Myocyte (in vitro differentiated cells): ENCODE data around the gene TSC1. TPM values are rescaled to one million over a fixed set of nuclear protein-coding genes. Genes with fewer than 3 reads are reported as not detected.
A peak's percentile ranks its signal among the peaks of the same experiment; 100 is the strongest.

Source experiments
- DNase-seq: peaks from one replicate; pipeline ENCODE4 v3.0.0-alpha.2; 2012; ENCODE audit warnings: low read depth
- microRNA-seq: library from miRNA; unstranded; fragments of <30 nt; microRNA quantifications from one replicate; pipeline ENCODE4, GENCODE V29; 2016
- total RNA-seq: library from RNA; depleted of rRNA; stranded (reverse); fragments of >200 nt; gene quantifications from 2 replicates; pipeline ENCODE4 v1.2.3, GENCODE V29; 2014

TSC1 gene
- total RNA-seq, 1 donor from 2014 or later = 54.3 TPM

DNA sequence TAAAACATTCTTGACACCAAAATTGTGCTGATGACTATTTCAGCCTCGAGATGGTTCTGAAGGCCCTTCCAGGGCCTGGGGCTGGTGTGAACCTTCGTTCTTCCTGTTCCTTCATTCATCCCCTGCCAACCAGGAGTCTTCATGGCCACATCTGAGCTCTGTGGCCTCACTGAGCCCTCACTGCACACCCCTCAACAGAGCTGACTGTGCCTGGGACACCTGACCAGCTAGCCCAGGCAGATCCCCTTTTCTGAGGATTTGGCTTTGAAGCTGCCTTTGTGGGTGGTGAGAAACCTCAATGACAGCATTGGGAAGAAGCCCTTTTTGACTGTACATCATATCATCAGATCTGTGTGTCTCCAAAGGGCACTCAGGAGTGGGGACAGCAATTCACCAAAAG lies 80.1 kb downstream of the TSC1 start:
- no peak for DNase-seq

- no peak for DNase-seq
Observed at GRCh38 chr9:132863096-132863495, 81.3 kb downstream of the TSC1 start.

DNA sequence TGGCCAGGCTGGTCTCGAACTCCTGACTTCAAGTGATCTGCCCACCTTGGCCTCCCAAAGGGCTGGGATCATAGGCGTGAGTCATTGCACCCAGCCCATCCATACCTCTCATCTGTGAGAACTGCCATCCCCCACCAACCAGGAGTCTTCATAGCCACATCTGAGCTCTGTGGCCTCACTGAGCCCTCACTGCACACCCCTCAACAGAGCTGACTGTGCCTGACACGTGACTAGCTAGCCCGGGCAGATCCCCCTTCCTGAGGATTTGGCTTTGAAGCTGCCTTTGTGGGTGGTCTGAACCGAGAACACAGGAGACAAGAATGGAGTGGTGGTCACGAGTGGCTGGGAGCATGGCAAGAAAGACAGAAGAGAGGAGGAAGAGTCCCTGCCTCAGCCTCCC lies 81.9 kb downstream of the TSC1 start:
- no peak for DNase-seq

GRCh38 chr9:132861666-132862065 lies 82.8 kb downstream of the TSC1 start:
- no peak for DNase-seq

DNA sequence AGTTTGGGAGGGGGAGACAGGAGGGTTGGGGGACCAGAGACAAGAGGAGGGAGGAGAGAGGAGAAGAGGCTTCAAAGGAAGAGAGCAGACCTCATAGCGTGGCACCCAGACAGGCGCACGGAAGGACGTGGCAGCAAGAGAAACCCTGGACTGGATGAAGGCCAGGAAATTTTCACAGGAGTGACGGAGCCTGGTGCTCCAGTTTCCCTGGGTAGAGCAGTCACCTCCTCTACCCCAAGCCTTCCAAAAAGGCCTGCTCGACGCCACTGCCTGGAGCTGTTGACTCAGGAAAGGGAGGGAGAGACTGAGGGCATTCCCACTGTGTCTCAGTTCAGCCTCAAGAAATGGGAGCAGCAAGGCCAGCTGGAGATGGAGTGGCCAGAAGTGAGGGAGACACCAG lies 85.7 kb downstream of the TSC1 start:
- DNase-seq = no peak

DNA sequence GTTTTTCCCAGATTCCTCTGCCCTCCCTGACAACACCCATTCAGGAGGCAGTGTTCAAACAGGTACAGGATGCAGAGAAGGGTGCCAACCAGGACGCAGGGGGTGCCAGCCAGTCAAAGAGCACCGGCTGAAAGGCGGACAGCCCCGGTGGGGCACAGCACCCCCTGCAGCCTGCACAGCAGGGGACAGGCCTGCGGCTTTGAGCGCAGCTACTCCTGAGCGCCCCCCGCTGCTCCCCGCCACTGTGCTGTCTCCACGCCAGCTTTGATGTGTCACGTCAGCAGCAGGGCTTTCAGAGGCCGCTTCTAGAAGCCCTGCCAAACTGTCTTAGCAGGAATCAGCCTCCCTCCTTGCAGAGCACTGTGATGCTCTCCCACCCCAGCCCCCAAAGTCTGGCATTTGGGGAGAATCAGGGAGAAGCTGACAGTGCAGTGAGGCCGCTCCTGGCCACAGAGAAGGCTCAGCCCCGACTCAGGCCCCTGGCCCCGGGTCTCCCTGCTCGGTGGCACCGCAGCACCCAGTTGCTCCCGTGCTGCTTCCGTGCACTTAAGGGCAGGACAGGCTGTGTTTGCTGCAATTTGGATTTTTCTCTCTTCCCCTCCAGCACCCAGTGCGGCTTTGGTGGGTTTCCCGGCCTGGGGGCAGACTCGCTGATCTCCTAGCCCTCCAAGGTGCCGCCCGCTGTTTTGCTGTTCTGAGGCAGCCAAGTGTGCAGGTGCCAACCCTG lies 86.6 kb downstream of the TSC1 start:
- DNase-seq = no peak

DNA sequence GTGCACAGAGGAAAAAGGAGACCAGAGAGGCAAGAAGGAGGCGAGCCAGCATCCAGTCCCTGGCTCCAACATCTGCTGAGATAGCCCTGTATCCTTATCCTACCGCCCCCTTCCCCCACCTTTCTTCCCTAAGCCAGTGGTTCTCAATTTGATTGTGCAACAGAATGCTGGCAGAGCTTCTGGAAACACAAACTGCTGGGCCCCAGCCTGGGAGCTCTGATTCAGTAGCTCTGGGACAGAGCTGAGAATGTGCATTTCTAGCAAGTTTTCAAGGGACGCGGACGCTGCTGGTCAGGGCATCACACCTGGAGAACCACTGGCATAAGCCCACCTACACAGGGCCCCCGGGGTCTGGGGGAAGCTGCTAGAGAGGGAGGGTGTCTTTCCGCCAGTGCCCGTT lies 87.4 kb downstream of the TSC1 start:
- DNase-seq = peak; percentile 31

- DNase-seq = no peak
Observed at GRCh38 chr9:132855904-132856303, 88.5 kb downstream of the TSC1 start.

- DNase-seq = no peak
Observed at GRCh38 chr9:132854832-132855231, 89.6 kb downstream of the TSC1 start.

- DNase-seq = no peak
Observed at GRCh38 chr9:132853482-132853881, 90.9 kb downstream of the TSC1 start.

GRCh38 chr9:132849185-132849706 lies 95.2 kb downstream of the TSC1 start:
- no peak for DNase-seq

- no peak for DNase-seq
Observed at GRCh38 chr9:132846918-132847515, 97.4 kb downstream of the TSC1 start.

DNA sequence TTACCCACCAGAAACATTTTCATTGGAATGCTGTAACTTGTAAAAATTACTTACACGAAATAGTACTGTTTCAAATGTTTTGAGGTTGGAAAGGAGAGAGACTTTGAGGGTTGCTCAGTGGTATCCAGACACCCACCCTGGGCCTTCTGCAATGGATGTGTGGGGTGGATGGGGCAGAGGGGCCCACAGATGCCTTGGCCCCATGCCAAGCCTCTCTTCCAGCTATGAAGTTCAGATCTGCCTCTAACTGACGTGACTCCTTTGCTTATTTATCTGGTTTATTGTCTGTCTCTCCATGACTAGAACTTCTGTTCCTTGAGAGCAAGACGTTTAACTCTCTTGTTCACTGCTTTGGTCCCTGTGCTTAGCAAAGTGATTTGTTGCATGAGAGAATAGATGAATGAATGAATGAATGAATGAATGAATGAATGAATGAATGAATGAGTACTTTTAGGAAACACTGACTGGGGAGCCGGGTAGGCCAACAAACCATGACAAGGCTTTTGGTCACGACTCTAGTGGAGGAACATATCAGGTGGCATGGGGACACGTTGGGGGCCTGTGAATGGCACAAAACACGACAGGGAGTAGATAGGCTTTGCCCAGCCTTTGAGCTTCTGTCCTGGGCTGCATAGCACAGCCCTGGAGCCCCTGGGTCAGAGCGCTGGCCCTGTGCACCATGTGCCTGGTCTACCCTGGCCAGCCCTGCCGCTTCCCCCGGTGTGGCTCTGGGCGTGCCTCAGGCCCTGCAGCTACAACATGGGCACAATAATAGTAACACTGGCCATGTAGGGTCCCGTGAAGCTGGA lies 98.1 kb downstream of the TSC1 start:
- no peak for DNase-seq

DNA sequence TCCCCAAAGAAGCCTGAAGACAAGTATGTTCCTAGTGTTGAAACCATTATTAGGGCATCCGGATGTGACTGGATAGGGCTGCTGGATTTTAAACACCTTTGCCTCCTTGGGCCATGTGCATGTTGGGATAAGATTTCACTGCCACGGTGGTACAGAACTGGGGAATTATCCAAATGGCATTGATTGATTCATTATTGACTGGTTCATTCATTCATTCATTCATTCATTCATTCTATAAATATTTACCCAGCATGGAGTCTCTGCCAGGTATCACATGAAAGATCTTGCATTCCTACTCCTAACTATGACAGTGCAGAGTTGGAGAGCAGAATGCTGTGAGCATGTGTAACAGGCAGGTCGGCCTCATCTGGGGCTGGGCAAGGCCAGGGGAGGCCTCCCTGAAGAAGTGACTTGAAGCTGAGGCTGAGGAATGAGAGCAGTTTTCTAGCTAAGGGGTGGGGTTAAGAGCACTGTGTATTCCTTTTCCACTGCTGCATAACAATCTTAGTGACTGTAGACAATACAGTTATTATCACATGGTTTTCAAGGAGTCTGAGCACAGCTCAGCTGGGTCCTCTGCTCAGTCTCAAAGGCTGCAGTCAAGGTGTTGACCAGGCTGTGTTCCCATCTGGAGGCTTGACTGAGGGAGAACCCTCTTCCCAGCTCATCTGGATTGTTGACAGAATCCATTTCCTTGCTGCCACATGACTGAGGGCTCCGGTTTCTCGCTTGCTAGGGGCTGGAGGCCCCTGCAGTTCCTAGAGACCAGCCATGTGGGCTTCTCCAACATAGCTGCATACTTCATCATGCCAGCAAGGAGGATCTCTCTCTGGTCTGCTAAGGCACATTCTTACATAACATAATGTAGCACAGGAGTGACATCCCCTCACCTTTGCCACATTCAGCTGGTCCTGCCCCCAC lies 102.0 kb downstream of the TSC1 start:
- DNase-seq = no peak

Small RNAs within 50 kb of the gene (microRNA-seq; reads per million reads assigned to microRNA genes)
- 0.65 reads per million for gene MIR548AW

Other genes starting within 250 kb of the TSC1 start
- 0.13 and 0.16 TPM in 2 replicates for gene AK8, start 66.3 kb downstream of the TSC1 start, total RNA-seq
- 1.7 and 3.5 TPM in 2 replicates for gene SPACA9, start 65.7 kb downstream of the TSC1 start, total RNA-seq
- 0.10 TPM in 1 of 2 replicates, not detected in the other for gene GFI1B, start 34.1 kb upstream of the TSC1 start, total RNA-seq
- gene GTF3C5, start 86.4 kb upstream of the TSC1 start, total RNA-seq = 50.6 and 59.6 TPM in 2 replicates
- gene CEL, start 117.4 kb upstream of the TSC1 start, total RNA-seq = 0.67 and 0.73 TPM in 2 replicates
- gene RALGDS, start 176.6 kb upstream of the TSC1 start, total RNA-seq = 11.3 and 17.6 TPM in 2 replicates
- 1.4 and 5.9 TPM in 2 replicates for gene GBGT1, start 219.3 kb upstream of the TSC1 start, total RNA-seq